ENCODE data around the gene NR4A1. TPM values are rescaled to one million over a fixed set of nuclear protein-coding genes. Genes with fewer than 3 reads are reported as not detected.

Gene NR4A1
- total and polyA plus RNA-seq, 10 of the 15 experiments (the other 5 are each of a cell fraction or from before 2014, with no cell fraction given): 0.05 to 7.9 (median 2.2) TPM; not detected in 1

- no peaks in the 10 kb centered on the region for H4K20me1 ChIP-seq (ENCODE audit: control insufficient read depth, insufficient read depth)
- ATAC-seq (peak; percentile 63), FAIRE-seq (no peak), DNase-seq (ENCODE audit: low read depth, low spot score) (no peak)
- H2AFZ ChIP-seq (ENCODE audit: control insufficient read depth, low read depth, low read length): peak overlapping the region; percentile 34
- ChIA-PET RAD21 (ENCODE audit: unreplicated experiment) (interaction anchor here (0.7 to 4.0 kb wide), 8 partner anchors 11 to 82 kb away, joined by 3 to 15 read pairs (median 4); partner anchors contain the start of genes ATG101 and NR4A1), CTCF (interaction anchor here (1.0 to 5.5 kb wide), 4 partner anchors 11 to 32 kb away, joined by 3 to 33 read pairs (median 5); no protein-coding TSS in a partner anchor), POLR2A (interaction anchor here (0.7 to 6.0 kb wide), 2 partner anchors 14 to 34 kb away, joined by 3 to 24 read pairs; partner anchors contain the start of gene NR4A1), SMC1A (ENCODE audit: uncharacterized antibody, unreplicated experiment) (interaction anchor here (0.7 to 1.8 kb wide), 3 partner anchors 11 to 81 kb away, joined by 3 to 8 read pairs (median 6); partner anchors contain the start of gene ATG101)
- WGBS (ENCODE audit: insufficient coverage, insufficient replicate concordance, low lambda C conversion rate, missing lambda C conversion rate): 9% methylated on average over 40 of the region's 53 CpGs
- peak overlapping the region; percentile 42; the same call in 1 of the 2 replicates for H3K4me3 ChIP-seq
- in situ Hi-C loops (cut with MboI) (no loop called here), intact Hi-C loops (cut with micrococcal nuclease; ENCODE audit: unreplicated experiment) (no loop called here)
- peak overlapping the region; percentile 13; the same call in 1 of the 2 replicates for H3K9ac ChIP-seq (ENCODE audit: control insufficient read depth, insufficient read depth, low read length)
- peak overlapping the region; percentile 72; the same call in 1 of the 2 replicates for H3K4me2 ChIP-seq (ENCODE audit: control insufficient read depth, insufficient read depth)
- H3K27me3 ChIP-seq (replicated peaks in 1 of 2; ENCODE audit: control insufficient read depth in 2 of 2, insufficient read depth in 2 of 2, low read length in 1 of 2): no peaks in the 10 kb centered on the region; a peak in 1 of 4 replicates
- H3K79me2 ChIP-seq (ENCODE audit: control insufficient read depth, insufficient read depth, low read length): no peaks in the 10 kb centered on the region
- no peaks in the 10 kb centered on the region for H3K9me3 ChIP-seq (replicated peaks; ENCODE audit: control insufficient read depth, insufficient read depth, low read length)
- peaks cover 17% of the 10 kb centered on the region for H3K4me1 ChIP-seq (ENCODE audit: control insufficient read depth, insufficient read depth, low read length)
- H3K36me3 ChIP-seq (ENCODE audit: control insufficient read depth in 2 of 2, insufficient read depth in 2 of 2, low read length in 1 of 2): no peaks in the 10 kb centered on the region
- BruUV-seq (replicated peaks): TSS peak; percentile 92
- no peak overlapping the region for H3K27ac ChIP-seq (ENCODE audit: control insufficient read depth, insufficient read depth)
- TF ChIP-seq TBL1XR1 (IDR thresholded peaks at IDR 0.05; ENCODE audit: low read depth, low read length) (peak; percentile 64; the same call in 1 of the 2 replicates), SIN3A (IDR thresholded peaks at IDR 0.05; ENCODE audit: low read depth, low read length) (0 out of 2 replicates have a peak, but pooled peaks have one; percentile 44), SKIL (IDR thresholded peaks at IDR 0.05; ENCODE audit: low read depth, poor library complexity, severe bottlenecking) (peak; percentile 38), NBN (IDR thresholded peaks at IDR 0.05) (peak; percentile 53; the same call in 1 of the 2 replicates), CREB1 (IDR thresholded peaks at IDR 0.05; ENCODE audit: low read depth) (peak; percentile 88), IKZF2 (IDR thresholded peaks at IDR 0.05) (peak; percentile 51 to 56; a peak in 2 of 4 replicates), GATAD2B (conservative IDR thresholded peaks at IDR 0.05; ENCODE audit: low read depth) (no peak; the same call in 1 of the 2 replicates), ASH2L (IDR thresholded peaks at IDR 0.05; ENCODE audit: borderline replicate concordance, low read depth) (no peak), DPF2 (IDR thresholded peaks at IDR 0.05) (peak; percentile 58), CBX5 (IDR thresholded peaks at IDR 0.05; ENCODE audit: low read depth) (no peak), SP1 (IDR thresholded peaks at IDR 0.05; ENCODE audit: low read depth, low read length) (peak; percentile 47), HDAC6 (IDR thresholded peaks at IDR 0.05; ENCODE audit: unreplicated experiment) (no peak), SMARCA5 (IDR thresholded peaks at IDR 0.05) (0 out of 2 replicates have a peak, but pooled peaks have one; percentile 24), TCF12 (IDR thresholded peaks at IDR 0.05; ENCODE audit: low read depth, low read length) (peak; percentile 48; the same call in 1 of the 2 replicates)
- TF ChIP-seq, protein P1, sequence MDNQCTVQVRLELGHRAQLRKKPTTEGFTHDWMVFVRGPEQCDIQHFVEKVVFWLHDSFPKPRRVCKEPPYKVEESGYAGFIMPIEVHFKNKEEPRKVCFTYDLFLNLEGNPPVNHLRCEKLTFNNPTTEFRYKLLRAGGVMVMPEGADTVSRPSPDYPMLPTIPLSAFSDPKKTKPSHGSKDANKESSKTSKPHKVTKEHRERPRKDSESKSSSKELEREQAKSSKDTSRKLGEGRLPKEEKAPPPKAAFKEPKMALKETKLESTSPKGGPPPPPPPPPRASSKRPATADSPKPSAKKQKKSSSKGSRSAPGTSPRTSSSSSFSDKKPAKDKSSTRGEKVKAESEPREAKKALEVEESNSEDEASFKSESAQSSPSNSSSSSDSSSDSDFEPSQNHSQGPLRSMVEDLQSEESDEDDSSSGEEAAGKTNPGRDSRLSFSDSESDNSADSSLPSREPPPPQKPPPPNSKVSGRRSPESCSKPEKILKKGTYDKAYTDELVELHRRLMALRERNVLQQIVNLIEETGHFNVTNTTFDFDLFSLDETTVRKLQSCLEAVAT (IDR thresholded peaks at IDR 0.05): 0 out of 2 replicates have a peak, but pooled peaks have one; percentile 53
- TF ChIP-seq, protein P2, sequence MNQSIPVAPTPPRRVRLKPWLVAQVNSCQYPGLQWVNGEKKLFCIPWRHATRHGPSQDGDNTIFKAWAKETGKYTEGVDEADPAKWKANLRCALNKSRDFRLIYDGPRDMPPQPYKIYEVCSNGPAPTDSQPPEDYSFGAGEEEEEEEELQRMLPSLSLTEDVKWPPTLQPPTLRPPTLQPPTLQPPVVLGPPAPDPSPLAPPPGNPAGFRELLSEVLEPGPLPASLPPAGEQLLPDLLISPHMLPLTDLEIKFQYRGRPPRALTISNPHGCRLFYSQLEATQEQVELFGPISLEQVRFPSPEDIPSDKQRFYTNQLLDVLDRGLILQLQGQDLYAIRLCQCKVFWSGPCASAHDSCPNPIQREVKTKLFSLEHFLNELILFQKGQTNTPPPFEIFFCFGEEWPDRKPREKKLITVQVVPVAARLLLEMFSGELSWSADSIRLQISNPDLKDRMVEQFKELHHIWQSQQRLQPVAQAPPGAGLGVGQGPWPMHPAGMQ (IDR thresholded peaks at IDR 0.05; ENCODE audit: borderline replicate concordance): no peak
Observed at GRCh38 chr12:52036587-52037171, 14.6 kb upstream of the NR4A1 start.
